ENCODE data around the gene LMCD1. TPM values are rescaled to one million over a fixed set of nuclear protein-coding genes. Genes with fewer than 3 reads are reported as not detected.

Gene LMCD1
- total and polyA plus RNA-seq, 7 donors, result 6.5 to 49.3 (median 16.2) TPM

- intact Hi-C loops (cut with DNase I), result no loop called here
- Histone ChIP-seq H3K27ac (no peak overlapping the region), H3K27me3 (no peaks in the 10 kb centered on the region), H3K36me3 (no peaks in the 10 kb centered on the region), H3K9me3 (no peaks in the 10 kb centered on the region), H3K4me3 (no peak overlapping the region), H3K4me1 (no peaks in the 10 kb centered on the region)
- DNase-seq, result no peak
- TF ChIP-seq POLR2AphosphoS5 (IDR thresholded peaks at IDR 0.05), result no peak
- TF ChIP-seq CTCF (IDR thresholded peaks at IDR 0.05), result no peak
- TF ChIP-seq EP300 (IDR thresholded peaks at IDR 0.05), result no peak
- 88 to 92% methylated on average over 3 of the region's 3 CpGs for WGBS, 2 donors
Measured at GRCh38 chr3:8538913-8539312, 37.3 kb downstream of the LMCD1 start.

DNA sequence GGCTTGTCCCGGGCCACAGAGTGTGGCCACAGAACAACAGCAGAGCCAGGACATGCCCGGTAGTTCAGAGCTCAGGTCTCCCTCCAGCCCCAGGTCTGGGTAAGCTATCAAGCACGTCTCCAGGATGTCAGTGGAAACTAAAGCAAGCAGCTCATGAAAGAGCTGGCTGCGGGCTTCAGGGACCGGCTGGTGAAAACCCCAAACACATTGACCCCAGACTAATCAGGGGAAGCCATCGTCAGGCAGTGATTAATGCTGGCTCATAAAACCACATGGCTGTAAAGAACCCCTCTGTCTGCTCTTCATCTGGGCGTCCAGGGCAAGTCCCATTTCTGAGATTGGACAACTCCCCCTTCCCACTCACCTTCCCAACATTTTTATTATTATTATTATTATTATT lies 37.8 kb downstream of the LMCD1 start:
- TF ChIP-seq POLR2AphosphoS5 (IDR thresholded peaks at IDR 0.05), result no peak
- TF ChIP-seq CTCF (IDR thresholded peaks at IDR 0.05), result no peak
- no peak for TF ChIP-seq POLR2A (IDR thresholded peaks at IDR 0.05)
- intact Hi-C loops (cut with DNase I), result no loop called here

DNA sequence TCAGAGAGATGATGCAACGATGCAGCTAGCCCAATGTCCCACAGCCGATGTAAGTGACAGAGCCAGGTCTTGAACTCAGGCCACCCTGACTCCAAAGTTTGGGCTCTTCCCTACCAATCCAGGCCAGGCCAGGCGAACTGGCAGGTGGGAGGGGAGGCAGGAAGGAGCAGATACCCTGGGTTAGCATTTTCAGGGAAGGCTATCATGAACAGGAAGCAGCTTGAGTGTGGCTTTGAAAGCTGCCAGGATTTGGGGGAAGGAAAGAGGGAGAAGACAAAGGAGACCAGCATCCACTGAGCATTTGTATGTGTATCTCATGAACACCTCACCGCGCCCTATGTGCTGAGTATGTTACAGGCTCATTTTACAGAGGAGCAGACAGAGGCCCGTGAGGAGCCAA lies 38.8 kb downstream of the LMCD1 start:
- no peak overlapping the region for H3K27ac ChIP-seq
- H3K27me3 ChIP-seq, result no peaks in the 10 kb centered on the region
- TF ChIP-seq POLR2A (IDR thresholded peaks at IDR 0.05), result no peak
- DNase-seq, result no peak
- 75 to 81% methylated on average over 6 of the region's 6 CpGs for WGBS, 2 donors
- H3K36me3 ChIP-seq, result no peaks in the 10 kb centered on the region
- H3K4me1 ChIP-seq, result no peaks in the 10 kb centered on the region
- intact Hi-C loops (cut with DNase I), result no loop called here
- H3K9me3 ChIP-seq, result no peaks in the 10 kb centered on the region
- H3K4me3 ChIP-seq, result no peak overlapping the region

More for the DNA sequence above, 37.8 kb downstream of the LMCD1 start:
- DNase-seq, result no peak
- no peaks in the 10 kb centered on the region for H3K36me3 ChIP-seq
- no peak overlapping the region for H3K4me3 ChIP-seq
- no peaks in the 10 kb centered on the region for H3K9me3 ChIP-seq
- WGBS, 2 donors, result 82 to 89% methylated on average over 7 of the region's 7 CpGs
- no peak overlapping the region for H3K27ac ChIP-seq
- H3K4me1 ChIP-seq, result no peaks in the 10 kb centered on the region
- no peaks in the 10 kb centered on the region for H3K27me3 ChIP-seq

DNA sequence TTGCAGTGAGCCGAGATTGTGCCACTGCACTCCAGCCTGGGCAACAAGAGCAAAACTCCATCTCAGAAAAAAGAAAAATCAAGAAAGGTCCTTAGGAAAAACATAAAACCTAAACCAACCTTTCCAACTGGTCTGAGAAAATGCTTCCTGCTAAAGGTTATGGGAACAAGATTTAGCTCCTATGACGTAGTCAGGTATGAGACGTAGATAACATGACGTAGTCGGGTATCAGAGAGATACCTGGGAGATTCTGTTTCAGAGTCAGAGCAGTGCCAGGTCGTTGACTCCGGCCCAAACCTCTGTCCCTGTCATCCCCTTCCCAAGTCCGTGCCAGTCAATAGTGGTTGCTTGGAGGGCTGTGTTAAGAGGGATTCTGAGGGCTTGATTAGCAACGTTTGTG lies 39.9 kb downstream of the LMCD1 start:
- H3K4me3 ChIP-seq, result no peak overlapping the region
- H3K36me3 ChIP-seq, result no peaks in the 10 kb centered on the region
- no peak for DNase-seq
- TF ChIP-seq EP300 (IDR thresholded peaks at IDR 0.05) (no peak), POLR2A (IDR thresholded peaks at IDR 0.05) (no peak), CTCF (IDR thresholded peaks at IDR 0.05) (no peak), POLR2AphosphoS5 (IDR thresholded peaks at IDR 0.05) (no peak)
- intact Hi-C loops (cut with DNase I), result no loop called here
- H3K9me3 ChIP-seq, result no peaks in the 10 kb centered on the region
- H3K27ac ChIP-seq, result no peak overlapping the region
- no peaks in the 10 kb centered on the region for H3K4me1 ChIP-seq
- 90 to 93% methylated on average over 9 of the region's 9 CpGs for WGBS, 2 donors
- no peaks in the 10 kb centered on the region for H3K27me3 ChIP-seq

GRCh38 chr3:8542190-8543135 lies 40.8 kb downstream of the LMCD1 start:
- H3K27ac ChIP-seq, result no peak overlapping the region
- 86 to 89% methylated on average over 12 of the region's 12 CpGs for WGBS, 2 donors
- intact Hi-C loops (cut with DNase I), result no loop called here

More at GRCh38 chr3:8542190-8543135, 40.8 kb downstream of the LMCD1 start:
- no peaks in the 10 kb centered on the region for H3K4me1 ChIP-seq
- TF ChIP-seq POLR2AphosphoS5 (IDR thresholded peaks at IDR 0.05), result no peak
- no peak for TF ChIP-seq POLR2A (IDR thresholded peaks at IDR 0.05)
- TF ChIP-seq CTCF (IDR thresholded peaks at IDR 0.05), result no peak
- no peak for TF ChIP-seq EP300 (IDR thresholded peaks at IDR 0.05)
- no peak for DNase-seq
- no peaks in the 10 kb centered on the region for H3K27me3 ChIP-seq
- H3K4me3 ChIP-seq, result no peak overlapping the region
- no peaks in the 10 kb centered on the region for H3K36me3 ChIP-seq
- H3K9me3 ChIP-seq, result no peaks in the 10 kb centered on the region

Data from sigmoid colon (tissue), 7 donors.